NK-92 (cell line): ENCODE measurements around the gene GIPC1.
"Not testable (repeated sequence)": the region's sequence is repeated elsewhere in the genome, so short reads cannot be mapped to it uniquely, and the experiment has no call there.

Experiments
- DNase-seq: peaks from one replicate; lab custom pipeline; 2025; ENCODE audit not compliant: unreplicated experiment; lab: John Stamatoyannopoulos, UW

GIPC1 gene

GRCh38 chr19:14472202-14472938 is 23.6 kb downstream of the GIPC1 start:
- DNase-seq, result no peak

- DNase-seq, result no peak
Observed at GRCh38 chr19:14471436-14472187, 24.3 kb downstream of the GIPC1 start.

GRCh38 chr19:14470031-14470876 is 25.7 kb downstream of the GIPC1 start:
- no peak for DNase-seq

GRCh38 chr19:14467816-14468215 is 28.1 kb downstream of the GIPC1 start:
- DNase-seq, result no peak

GRCh38 chr19:14467391-14467790 is 28.5 kb downstream of the GIPC1 start:
- no peak for DNase-seq

- DNase-seq, result no peak
Observed at GRCh38 chr19:14463747-14464146, 32.2 kb downstream of the GIPC1 start.

- not testable (repeated sequence) for DNase-seq
Observed at GRCh38 chr19:14462401-14462800, 33.5 kb downstream of the GIPC1 start.

GRCh38 chr19:14460935-14461334 is 35.0 kb downstream of the GIPC1 start:
- no peak for DNase-seq

- DNase-seq, result no peak
Observed at GRCh38 chr19:14459703-14460102, 36.2 kb downstream of the GIPC1 start.

- not testable (repeated sequence) for DNase-seq
Observed at GRCh38 chr19:14452303-14452702, 43.6 kb downstream of the GIPC1 start.

GRCh38 chr19:14450876-14451275 is 45.1 kb downstream of the GIPC1 start:
- DNase-seq, result no peak

GRCh38 chr19:14450168-14450874 is 45.6 kb downstream of the GIPC1 start:
- DNase-seq, result no peak

- no peak for DNase-seq
Observed at GRCh38 chr19:14449321-14449720, 46.6 kb downstream of the GIPC1 start.

- DNase-seq, result no peak
Observed at GRCh38 chr19:14446336-14447036, 49.4 kb downstream of the GIPC1 start.

GRCh38 chr19:14443632-14444216 is 52.2 kb downstream of the GIPC1 start:
- no peak for DNase-seq

GRCh38 chr19:14442891-14443631 is 52.9 kb downstream of the GIPC1 start:
- DNase-seq, result no peak

- no peak for DNase-seq
Observed at GRCh38 chr19:14441041-14441938, 54.6 kb downstream of the GIPC1 start.

GRCh38 chr19:14440049-14440448 is 55.9 kb downstream of the GIPC1 start:
- DNase-seq, result no peak
